COLO668 (cell line): Measurements from ENCODE around the gene NTN1.

Experiments used
- DNase-seq: peaks from one replicate; lab custom pipeline; 2025; ENCODE audit not compliant: unreplicated experiment; lab: John Stamatoyannopoulos, UW

NTN1 gene

GRCh38 chr17:9266697-9267117 lies 245.4 kb downstream of the NTN1 start:
- no peak for DNase-seq

GRCh38 chr17:9268546-9268945 lies 247.2 kb downstream of the NTN1 start:
- DNase-seq = no peak

- no peak for DNase-seq
Observed at GRCh38 chr17:9269350-9270035, 248.2 kb downstream of the NTN1 start.

GRCh38 chr17:9270921-9271320 lies 249.6 kb downstream of the NTN1 start:
- no peak for DNase-seq

- DNase-seq = no peak
Observed at GRCh38 chr17:9271989-9272388, 250.7 kb downstream of the NTN1 start.

- DNase-seq = no peak
Observed at GRCh38 chr17:9272501-9273200, 251.3 kb downstream of the NTN1 start.

GRCh38 chr17:9273428-9274391 lies 252.4 kb downstream of the NTN1 start:
- no peak for DNase-seq

GRCh38 chr17:9274973-9275372 lies 253.7 kb downstream of the NTN1 start:
- no peak for DNase-seq

- no peak for DNase-seq
Observed at GRCh38 chr17:9279893-9280292, 258.6 kb downstream of the NTN1 start.

- DNase-seq = no peak
Observed at GRCh38 chr17:9283909-9284308, 262.6 kb downstream of the NTN1 start.

- DNase-seq = no peak
Observed at GRCh38 chr17:9284884-9285283, 263.6 kb downstream of the NTN1 start.

- DNase-seq = no peak
Observed at GRCh38 chr17:9285602-9286427, 264.5 kb downstream of the NTN1 start.

GRCh38 chr17:9286434-9286833 lies 265.1 kb downstream of the NTN1 start:
- DNase-seq = no peak

- no peak for DNase-seq
Observed at GRCh38 chr17:9287306-9287705, 266.0 kb downstream of the NTN1 start.

GRCh38 chr17:9290226-9290613 lies 268.9 kb downstream of the NTN1 start:
- no peak for DNase-seq

- peak; percentile 1 for DNase-seq
Observed at GRCh38 chr17:9291912-9292560, 270.7 kb downstream of the NTN1 start.

GRCh38 chr17:9292561-9292941 lies 271.2 kb downstream of the NTN1 start:
- DNase-seq = no peak
